Measurements from ENCODE around the gene SLC27A4. TPM values are rescaled to one million over a fixed set of nuclear protein-coding genes. Genes with fewer than 3 reads are reported as not detected.

Gene SLC27A4
- total and polyA plus RNA-seq, 2 experiments from 2014 or later: 12.3 to 30.9 TPM

- 91 to 93% methylated on average over 8 of the region's 8 CpGs for WGBS, 2 experiments (ENCODE audit: low coverage in 1 of 2, low lambda C conversion rate in 2 of 2, missing lambda C conversion rate in 2 of 2)
- Histone ChIP-seq H3K27ac (no peak overlapping the region), H2AFZ (no peak overlapping the region), H3K36me3 (ENCODE audit: low read depth) (peaks cover 7% of the 10 kb centered on the region; the same call in 1 of the 2 replicates), H3K27me3 (replicated peaks; ENCODE audit: insufficient read depth) (no peaks in the 10 kb centered on the region), H3K4me3 (no peak overlapping the region), H3K4me2 (ENCODE audit: unreplicated experiment) (no peak overlapping the region), H3K9me2 (ENCODE audit: insufficient read depth) (no peaks in the 10 kb centered on the region), H3K9ac (no peak overlapping the region), H3F3A (ENCODE audit: insufficient read depth) (peaks cover 5% of the 10 kb centered on the region), H3K79me2 (ENCODE audit: insufficient read depth) (peaks cover 11% of the 10 kb centered on the region), H4K20me1 (ENCODE audit: insufficient read depth) (no peaks in the 10 kb centered on the region), H3K4me1 (ENCODE audit: insufficient read depth) (no peaks in the 10 kb centered on the region), H3K9me3 (ENCODE audit: low read depth) (no peaks in the 10 kb centered on the region)
- TF ChIP-seq EZH2phosphoT487 (IDR thresholded peaks at IDR 0.05; ENCODE audit: insufficient read depth, low read depth) (no peak), EZH2 (IDR thresholded peaks at IDR 0.05; ENCODE audit: insufficient read depth, poor library complexity, severe bottlenecking) (no peak)
- in situ Hi-C loops (cut with MboI): no loop called here
- no peak for DNase-seq
Observed at GRCh38 chr9:128342971-128343680, 2.8 kb downstream of the SLC27A4 start.

GRCh38 chr9:128343855-128344254, 3.5 kb downstream of the SLC27A4 start:
- TF ChIP-seq EZH2phosphoT487 (IDR thresholded peaks at IDR 0.05; ENCODE audit: insufficient read depth, low read depth) (no peak), EZH2 (IDR thresholded peaks at IDR 0.05; ENCODE audit: insufficient read depth, poor library complexity, severe bottlenecking) (no peak)
- Histone ChIP-seq H3F3A (ENCODE audit: insufficient read depth) (peaks cover 5% of the 10 kb centered on the region), H3K4me1 (ENCODE audit: insufficient read depth) (no peaks in the 10 kb centered on the region), H3K36me3 (ENCODE audit: low read depth) (peaks cover 13% of the 10 kb centered on the region; the same call in 1 of the 2 replicates), H3K4me3 (no peak overlapping the region), H3K9ac (no peak overlapping the region), H3K4me2 (ENCODE audit: unreplicated experiment) (no peak overlapping the region), H3K9me2 (ENCODE audit: insufficient read depth) (no peaks in the 10 kb centered on the region), H3K9me3 (ENCODE audit: low read depth) (no peaks in the 10 kb centered on the region), H2AFZ (no peak overlapping the region), H3K79me2 (ENCODE audit: insufficient read depth) (peaks cover 11% of the 10 kb centered on the region), H3K27me3 (replicated peaks; ENCODE audit: insufficient read depth) (no peaks in the 10 kb centered on the region), H4K20me1 (ENCODE audit: insufficient read depth) (no peaks in the 10 kb centered on the region), H3K27ac (no peak overlapping the region)
- DNase-seq: no peak
- 84 to 97% methylated on average over 4 of the region's 4 CpGs for WGBS, 2 experiments (ENCODE audit: low coverage in 1 of 2, low lambda C conversion rate in 2 of 2, missing lambda C conversion rate in 2 of 2)
- in situ Hi-C loops (cut with MboI): no loop called here

DNA sequence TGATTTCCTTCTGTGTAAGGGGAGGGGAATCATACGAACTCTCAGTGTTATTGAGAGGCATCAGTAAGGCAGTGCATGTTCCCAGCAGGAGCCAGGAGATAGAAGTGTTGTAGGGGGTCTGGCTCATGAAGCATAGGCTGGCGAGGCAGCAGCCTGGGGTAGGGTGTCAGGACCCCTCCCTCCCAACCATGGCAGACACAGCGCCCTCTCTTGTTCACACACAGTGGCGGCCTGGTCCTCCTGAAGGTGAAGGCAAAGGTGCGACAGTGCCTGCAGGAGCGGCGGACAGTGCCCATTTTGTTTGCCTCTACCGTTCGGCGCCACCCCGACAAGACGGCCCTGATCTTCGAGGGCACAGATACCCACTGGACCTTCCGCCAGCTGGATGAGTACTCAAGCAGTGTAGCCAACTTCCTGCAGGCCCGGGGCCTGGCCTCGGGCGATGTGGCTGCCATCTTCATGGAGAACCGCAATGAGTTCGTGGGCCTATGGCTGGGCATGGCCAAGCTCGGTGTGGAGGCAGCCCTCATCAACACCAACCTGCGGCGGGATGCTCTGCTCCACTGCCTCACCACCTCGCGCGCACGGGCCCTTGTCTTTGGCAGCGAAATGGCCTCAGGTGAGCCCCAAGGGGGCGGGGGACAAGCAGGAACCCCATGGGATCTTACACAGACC, 4.7 kb downstream of the SLC27A4 start:
- Histone ChIP-seq H3F3A (ENCODE audit: insufficient read depth) (no peaks in the 10 kb centered on the region), H2AFZ (no peak overlapping the region), H3K79me2 (ENCODE audit: insufficient read depth) (peaks cover 11% of the 10 kb centered on the region), H3K27me3 (replicated peaks; ENCODE audit: insufficient read depth) (no peaks in the 10 kb centered on the region), H3K9me3 (ENCODE audit: low read depth) (no peaks in the 10 kb centered on the region), H3K9ac (no peak overlapping the region), H3K4me3 (no peak overlapping the region), H3K36me3 (ENCODE audit: low read depth) (peaks cover 13% of the 10 kb centered on the region; the same call in 1 of the 2 replicates), H3K4me2 (ENCODE audit: unreplicated experiment) (no peak overlapping the region), H4K20me1 (ENCODE audit: insufficient read depth) (no peaks in the 10 kb centered on the region), H3K27ac (no peak overlapping the region), H3K9me2 (ENCODE audit: insufficient read depth) (no peaks in the 10 kb centered on the region), H3K4me1 (ENCODE audit: insufficient read depth) (no peaks in the 10 kb centered on the region)
- in situ Hi-C loops (cut with MboI): no loop called here
- 91 to 92% methylated on average over 24 to 28 of the region's 28 CpGs for WGBS, 2 experiments (ENCODE audit: low coverage in 1 of 2, low lambda C conversion rate in 2 of 2, missing lambda C conversion rate in 2 of 2)
- DNase-seq: no peak
- TF ChIP-seq EZH2phosphoT487 (IDR thresholded peaks at IDR 0.05; ENCODE audit: insufficient read depth, low read depth): no peak
- no peak for TF ChIP-seq EZH2 (IDR thresholded peaks at IDR 0.05; ENCODE audit: insufficient read depth, poor library complexity, severe bottlenecking)

DNA sequence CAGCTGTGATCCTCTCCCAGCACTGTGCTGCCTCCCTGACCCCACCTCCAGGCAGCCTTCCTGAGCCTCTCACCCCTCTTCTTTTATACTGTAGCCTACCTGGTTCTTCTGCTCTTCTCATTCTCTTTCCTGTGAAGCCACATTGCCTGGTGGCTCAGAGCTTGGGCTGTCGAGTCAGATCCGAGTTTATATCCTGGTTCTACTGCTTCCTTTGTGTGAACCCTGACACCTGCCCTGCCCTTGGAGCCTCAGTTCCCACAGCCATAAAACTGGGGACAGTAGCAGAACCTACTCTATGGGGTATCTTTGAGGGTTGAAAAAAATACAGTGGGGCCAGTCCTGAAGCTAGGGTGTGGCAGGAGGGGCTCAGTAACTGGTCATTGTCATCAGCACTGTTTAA, 8.8 kb downstream of the SLC27A4 start:
- in situ Hi-C loops (cut with MboI): no loop called here
- Histone ChIP-seq H3K9ac (no peak overlapping the region), H3F3A (ENCODE audit: insufficient read depth) (no peaks in the 10 kb centered on the region), H3K4me2 (ENCODE audit: unreplicated experiment) (no peak overlapping the region), H3K4me1 (ENCODE audit: insufficient read depth) (no peaks in the 10 kb centered on the region), H3K9me2 (ENCODE audit: insufficient read depth) (no peaks in the 10 kb centered on the region), H2AFZ (no peak overlapping the region), H3K79me2 (ENCODE audit: insufficient read depth) (no peaks in the 10 kb centered on the region), H3K36me3 (ENCODE audit: low read depth) (peaks cover 13% of the 10 kb centered on the region; the same call in 1 of the 2 replicates), H3K27me3 (replicated peaks; ENCODE audit: insufficient read depth) (no peaks in the 10 kb centered on the region), H3K9me3 (ENCODE audit: low read depth) (no peaks in the 10 kb centered on the region), H4K20me1 (ENCODE audit: insufficient read depth) (no peaks in the 10 kb centered on the region), H3K27ac (no peak overlapping the region), H3K4me3 (no peak overlapping the region)
- TF ChIP-seq EZH2phosphoT487 (IDR thresholded peaks at IDR 0.05; ENCODE audit: insufficient read depth, low read depth) (no peak), EZH2 (IDR thresholded peaks at IDR 0.05; ENCODE audit: insufficient read depth, poor library complexity, severe bottlenecking) (no peak)
- no peak for DNase-seq
- 81 to 84% methylated on average over 2 of the region's 2 CpGs for WGBS, 2 experiments (ENCODE audit: low coverage in 1 of 2, low lambda C conversion rate in 2 of 2, missing lambda C conversion rate in 2 of 2)

Measured in GM23248 (cell line).